Liver (tissue), 9 donors: ENCODE data around the gene OR56A3. TPM values are rescaled to one million over a fixed set of nuclear protein-coding genes. Genes with fewer than 3 reads are reported as not detected.

Source experiments
- DNase-seq: peaks from one replicate; pipeline ENCODE4 v3.0.0-alpha.2; 2017; ENCODE audit warnings: low spot score
- H3K27ac ChIP-seq, 2 donors: one replicate each; pipeline ENCODE4 v1.7.0; 2013; ENCODE audit warnings: inconsistent platforms in 2 of 2, low read length in 2 of 2, control low read depth in 1 of 2, low read depth in 1 of 2, mild to moderate bottlenecking in 1 of 2
- H3K27me3 ChIP-seq, 4 donors: one replicate each; pipeline versions ENCODE4 v1.6.1 to v1.7.0; 2013; ENCODE audit warnings: low read length in 3 of 4, inconsistent platforms in 1 of 4, mild to moderate bottlenecking in 1 of 4, moderate library complexity in 1 of 4; ENCODE audit not compliant: control insufficient read depth in 4 of 4, insufficient read depth in 4 of 4
- H3K36me3 ChIP-seq, 4 donors: one replicate each; pipeline versions ENCODE4 v1.6.1 to v1.7.0; 2013; ENCODE audit warnings: low read length in 3 of 4, mild to moderate bottlenecking in 3 of 4, low read depth in 1 of 4, moderate library complexity in 1 of 4; ENCODE audit not compliant: control insufficient read depth in 4 of 4, insufficient read depth in 3 of 4
- H3K4me1 ChIP-seq, 4 donors: one replicate each; pipeline versions ENCODE4 v1.6.1 to v1.7.0; 2013; ENCODE audit warnings: low read length in 3 of 4, mild to moderate bottlenecking in 3 of 4, moderate library complexity in 1 of 4; ENCODE audit not compliant: control insufficient read depth in 4 of 4, insufficient read depth in 4 of 4
- H3K4me3 ChIP-seq, 3 donors: one replicate each; pipeline versions ENCODE4 v1.6.1 to v1.7.0; 2013; ENCODE audit warnings: low read length in 3 of 3, control low read depth in 1 of 3, low read depth in 1 of 3, mild to moderate bottlenecking in 1 of 3
- H3K9ac ChIP-seq, 2 donors: one replicate each; pipeline ENCODE4 v1.7.0; 2013; ENCODE audit warnings: low read length in 2 of 2, mild to moderate bottlenecking in 2 of 2, moderate library complexity in 2 of 2, control low read depth in 1 of 2, low read depth in 1 of 2
- H3K9me3 ChIP-seq, 4 donors: one replicate each; pipeline versions ENCODE4 v1.6.1 to v1.7.0; 2013; ENCODE audit warnings: low read length in 3 of 4; ENCODE audit not compliant: control insufficient read depth in 4 of 4
- EGR1 ChIP-seq, 2 donors: IDR thresholded peaks; 2 replicates each; pipeline ENCODE4 v1.6.1; 2016 to 2018; ENCODE audit warnings: antibody characterized with exemption in 2 of 2, low read depth in 2 of 2
- FOXA1 ChIP-seq: IDR thresholded peaks from 2 replicates; pipeline ENCODE4 v1.6.1; 2016; ENCODE audit warnings: antibody characterized with exemption
- FOXA2 ChIP-seq: IDR thresholded peaks from 2 replicates; pipeline ENCODE4 v1.6.1; 2016; ENCODE audit warnings: antibody characterized with exemption
- GABPA ChIP-seq, 2 donors: IDR thresholded peaks in 1 of 2; conservative IDR thresholded peaks in 1 of 2; 2 replicates each; pipeline ENCODE4 v1.6.1; 2016; ENCODE audit warnings: antibody characterized with exemption in 2 of 2, mild to moderate bottlenecking in 1 of 2, moderate library complexity in 1 of 2
- HNF4A ChIP-seq, 2 donors: conservative IDR thresholded peaks; 2 replicates each; pipeline ENCODE4 v1.6.1; 2016; ENCODE audit warnings: antibody characterized with exemption in 2 of 2, mild to moderate bottlenecking in 2 of 2
- HNF4G ChIP-seq: IDR thresholded peaks from 2 replicates; pipeline ENCODE4 v1.6.1; 2016; ENCODE audit warnings: antibody characterized with exemption
- JUND ChIP-seq, 2 donors: IDR thresholded peaks; 2 replicates each; pipeline ENCODE4 v1.6.1; 2016; ENCODE audit warnings: antibody characterized with exemption in 2 of 2
- NR2F2 ChIP-seq: IDR thresholded peaks from 2 replicates; pipeline ENCODE4 v1.6.1; 2016; ENCODE audit warnings: antibody characterized with exemption
- RAD21 ChIP-seq, 2 donors: IDR thresholded peaks; 2 replicates each; pipeline ENCODE4 v1.6.1; 2016; ENCODE audit warnings: antibody characterized with exemption in 2 of 2, mild to moderate bottlenecking in 2 of 2
- RXRA ChIP-seq, 2 donors: IDR thresholded peaks; 2 replicates each; pipeline ENCODE4 v1.6.1; 2017 to 2018; ENCODE audit warnings: antibody characterized with exemption in 2 of 2, mild to moderate bottlenecking in 1 of 2
- SP1 ChIP-seq: IDR thresholded peaks from 2 replicates; pipeline ENCODE4 v1.6.1; 2018; ENCODE audit warnings: antibody characterized with exemption, mild to moderate bottlenecking
- TAF1 ChIP-seq: conservative IDR thresholded peaks from 2 replicates; pipeline ENCODE4 v1.6.1; 2016; ENCODE audit warnings: antibody characterized with exemption, mild to moderate bottlenecking
- YY1 ChIP-seq: IDR thresholded peaks from 2 replicates; pipeline ENCODE4 v1.6.1; 2016; ENCODE audit warnings: antibody characterized with exemption, mild to moderate bottlenecking
- WGBS: extraction: QIAGEN DNeasy Blood & Tissue Kit; methylation state at CpG from one replicate; pipeline ENCODE4 v1.1.7; 2013; 5-methylcytosine and 5-hydroxymethylcytosine counted together
- polyA plus RNA-seq, 2 donors: library from polyadenylated mRNA; stranded (reverse) in 1 of 2; unstranded in 1 of 2; fragments of 200-250 nt in 1 of 2; fragments of >200 nt in 1 of 2; fragmentation: Nextera tagmentation in 1 of 2; extraction: Ambion mirVana in 1 of 2; gene quantifications; one replicate each; pipeline versions ENCODE4 v1.2.1 to v1.2.3, GENCODE V29; 2013 to 2015
- total RNA-seq, 2 donors: library from RNA; depleted of rRNA; stranded (reverse); fragments of >200 nt; gene quantifications; one replicate each; pipeline ENCODE4 v1.2.3, GENCODE V29; 2014
- TF ChIP-seq, protein P1 (sequence below): IDR thresholded peaks from 2 replicates; pipeline ENCODE4 v1.6.1; 2016; ENCODE audit warnings: antibody characterized with exemption
- TF ChIP-seq, protein P2 (sequence below): IDR thresholded peaks from 2 replicates; pipeline ENCODE4 v1.6.1; 2016; ENCODE audit warnings: antibody characterized with exemption
- TF ChIP-seq, protein P3 (sequence below): IDR thresholded peaks from 2 replicates; pipeline ENCODE4 v1.6.1; 2016; ENCODE audit warnings: antibody characterized with exemption
- TF ChIP-seq, protein P4 (sequence below): IDR thresholded peaks from 2 replicates; pipeline ENCODE4 v1.6.1; 2016; ENCODE audit warnings: antibody characterized with exemption, mild to moderate bottlenecking
- TF ChIP-seq, protein P5 (sequence below): fragments of 150-350 bp; IDR thresholded peaks from 2 replicates; pipeline ENCODE4 v1.5.1; 2017; ENCODE audit warnings: improper control_type of control experiment, low read depth, low read length; ENCODE audit not compliant: missing input control
- donor health status: healthy.
- donor health status: healthy.
- donor health status: healthy.
- donor health status: healthy.
- donor health status: healthy.

OR56A3 gene
- total and polyA plus RNA-seq, 4 donors = not detected

DNA sequence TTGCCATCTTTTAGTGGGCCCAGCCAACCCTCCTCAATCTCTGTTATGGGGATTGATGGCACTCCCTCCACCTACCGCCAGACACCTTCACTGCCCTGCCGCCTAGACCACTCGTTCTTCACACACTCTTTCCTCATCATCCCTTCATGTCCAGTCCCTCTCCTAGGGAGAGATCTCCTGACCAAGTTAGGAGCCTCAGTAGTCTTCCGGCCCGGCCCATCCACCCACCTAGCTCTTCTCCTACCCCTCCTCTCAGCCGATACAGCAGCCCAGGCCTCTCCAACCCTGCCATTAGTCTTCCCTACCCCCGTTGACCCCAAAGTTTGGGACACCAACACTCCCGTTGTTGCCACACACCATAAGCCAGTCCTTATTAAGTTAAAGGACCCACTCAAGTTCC is 11.0 kb upstream of the OR56A3 start:
- peaks cover 0 to 1% (median 0%) of the 10 kb centered on the region in 4 donors for H3K9me3 ChIP-seq
- H3K27ac ChIP-seq = no peak overlapping the region
- no peak for TF ChIP-seq YY1
- no peak for TF ChIP-seq FOXA2
- no peak for TF ChIP-seq EGR1 (IDR thresholded peaks at IDR 0.05; ENCODE audit: low read depth in 2 of 2)
- TF ChIP-seq TAF1 = no peak
- TF ChIP-seq, protein P1, sequence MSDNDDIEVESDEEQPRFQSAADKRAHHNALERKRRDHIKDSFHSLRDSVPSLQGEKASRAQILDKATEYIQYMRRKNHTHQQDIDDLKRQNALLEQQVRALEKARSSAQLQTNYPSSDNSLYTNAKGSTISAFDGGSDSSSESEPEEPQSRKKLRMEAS = no peak
- TF ChIP-seq JUND (IDR thresholded peaks at IDR 0.05) = no peak
- TF ChIP-seq, protein P2, sequence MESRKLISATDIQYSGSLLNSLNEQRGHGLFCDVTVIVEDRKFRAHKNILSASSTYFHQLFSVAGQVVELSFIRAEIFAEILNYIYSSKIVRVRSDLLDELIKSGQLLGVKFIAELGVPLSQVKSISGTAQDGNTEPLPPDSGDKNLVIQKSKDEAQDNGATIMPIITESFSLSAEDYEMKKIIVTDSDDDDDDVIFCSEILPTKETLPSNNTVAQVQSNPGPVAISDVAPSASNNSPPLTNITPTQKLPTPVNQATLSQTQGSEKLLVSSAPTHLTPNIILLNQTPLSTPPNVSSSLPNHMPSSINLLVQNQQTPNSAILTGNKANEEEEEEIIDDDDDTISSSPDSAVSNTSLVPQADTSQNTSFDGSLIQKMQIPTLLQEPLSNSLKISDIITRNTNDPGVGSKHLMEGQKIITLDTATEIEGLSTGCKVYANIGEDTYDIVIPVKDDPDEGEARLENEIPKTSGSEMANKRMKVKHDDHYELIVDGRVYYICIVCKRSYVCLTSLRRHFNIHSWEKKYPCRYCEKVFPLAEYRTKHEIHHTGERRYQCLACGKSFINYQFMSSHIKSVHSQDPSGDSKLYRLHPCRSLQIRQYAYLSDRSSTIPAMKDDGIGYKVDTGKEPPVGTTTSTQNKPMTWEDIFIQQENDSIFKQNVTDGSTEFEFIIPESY = no peak
- TF ChIP-seq RAD21 (IDR thresholded peaks at IDR 0.05) = no peak
- TF ChIP-seq NR2F2 = no peak
- TF ChIP-seq, protein P3, sequence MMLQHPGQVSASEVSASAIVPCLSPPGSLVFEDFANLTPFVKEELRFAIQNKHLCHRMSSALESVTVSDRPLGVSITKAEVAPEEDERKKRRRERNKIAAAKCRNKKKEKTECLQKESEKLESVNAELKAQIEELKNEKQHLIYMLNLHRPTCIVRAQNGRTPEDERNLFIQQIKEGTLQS = no peak
- no peak for TF ChIP-seq FOXA1
- TF ChIP-seq, protein P4, sequence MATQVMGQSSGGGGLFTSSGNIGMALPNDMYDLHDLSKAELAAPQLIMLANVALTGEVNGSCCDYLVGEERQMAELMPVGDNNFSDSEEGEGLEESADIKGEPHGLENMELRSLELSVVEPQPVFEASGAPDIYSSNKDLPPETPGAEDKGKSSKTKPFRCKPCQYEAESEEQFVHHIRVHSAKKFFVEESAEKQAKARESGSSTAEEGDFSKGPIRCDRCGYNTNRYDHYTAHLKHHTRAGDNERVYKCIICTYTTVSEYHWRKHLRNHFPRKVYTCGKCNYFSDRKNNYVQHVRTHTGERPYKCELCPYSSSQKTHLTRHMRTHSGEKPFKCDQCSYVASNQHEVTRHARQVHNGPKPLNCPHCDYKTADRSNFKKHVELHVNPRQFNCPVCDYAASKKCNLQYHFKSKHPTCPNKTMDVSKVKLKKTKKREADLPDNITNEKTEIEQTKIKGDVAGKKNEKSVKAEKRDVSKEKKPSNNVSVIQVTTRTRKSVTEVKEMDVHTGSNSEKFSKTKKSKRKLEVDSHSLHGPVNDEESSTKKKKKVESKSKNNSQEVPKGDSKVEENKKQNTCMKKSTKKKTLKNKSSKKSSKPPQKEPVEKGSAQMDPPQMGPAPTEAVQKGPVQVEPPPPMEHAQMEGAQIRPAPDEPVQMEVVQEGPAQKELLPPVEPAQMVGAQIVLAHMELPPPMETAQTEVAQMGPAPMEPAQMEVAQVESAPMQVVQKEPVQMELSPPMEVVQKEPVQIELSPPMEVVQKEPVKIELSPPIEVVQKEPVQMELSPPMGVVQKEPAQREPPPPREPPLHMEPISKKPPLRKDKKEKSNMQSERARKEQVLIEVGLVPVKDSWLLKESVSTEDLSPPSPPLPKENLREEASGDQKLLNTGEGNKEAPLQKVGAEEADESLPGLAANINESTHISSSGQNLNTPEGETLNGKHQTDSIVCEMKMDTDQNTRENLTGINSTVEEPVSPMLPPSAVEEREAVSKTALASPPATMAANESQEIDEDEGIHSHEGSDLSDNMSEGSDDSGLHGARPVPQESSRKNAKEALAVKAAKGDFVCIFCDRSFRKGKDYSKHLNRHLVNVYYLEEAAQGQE = no peak
- no peak for TF ChIP-seq RXRA (IDR thresholded peaks at IDR 0.05)
- no peak for TF ChIP-seq HNF4G
- TF ChIP-seq GABPA (IDR thresholded peaks at IDR 0.05 in 1 of 2, conservative IDR thresholded peaks at IDR 0.05 in 1 of 2) = no peak
- TF ChIP-seq, protein P5, sequence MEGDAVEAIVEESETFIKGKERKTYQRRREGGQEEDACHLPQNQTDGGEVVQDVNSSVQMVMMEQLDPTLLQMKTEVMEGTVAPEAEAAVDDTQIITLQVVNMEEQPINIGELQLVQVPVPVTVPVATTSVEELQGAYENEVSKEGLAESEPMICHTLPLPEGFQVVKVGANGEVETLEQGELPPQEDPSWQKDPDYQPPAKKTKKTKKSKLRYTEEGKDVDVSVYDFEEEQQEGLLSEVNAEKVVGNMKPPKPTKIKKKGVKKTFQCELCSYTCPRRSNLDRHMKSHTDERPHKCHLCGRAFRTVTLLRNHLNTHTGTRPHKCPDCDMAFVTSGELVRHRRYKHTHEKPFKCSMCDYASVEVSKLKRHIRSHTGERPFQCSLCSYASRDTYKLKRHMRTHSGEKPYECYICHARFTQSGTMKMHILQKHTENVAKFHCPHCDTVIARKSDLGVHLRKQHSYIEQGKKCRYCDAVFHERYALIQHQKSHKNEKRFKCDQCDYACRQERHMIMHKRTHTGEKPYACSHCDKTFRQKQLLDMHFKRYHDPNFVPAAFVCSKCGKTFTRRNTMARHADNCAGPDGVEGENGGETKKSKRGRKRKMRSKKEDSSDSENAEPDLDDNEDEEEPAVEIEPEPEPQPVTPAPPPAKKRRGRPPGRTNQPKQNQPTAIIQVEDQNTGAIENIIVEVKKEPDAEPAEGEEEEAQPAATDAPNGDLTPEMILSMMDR = no peak
- no peak for TF ChIP-seq HNF4A (conservative IDR thresholded peaks at IDR 0.05)
- no peak for TF ChIP-seq SP1
- no peak overlapping the region for H3K9ac ChIP-seq
- no peaks in the 10 kb centered on the region for H3K27me3 ChIP-seq
- H3K4me3 ChIP-seq = no peak overlapping the region
- DNase-seq = no peak
- 87% methylated on average over 8 of the region's 8 CpGs for WGBS
- no peaks in the 10 kb centered on the region for H3K4me1 ChIP-seq
- H3K36me3 ChIP-seq = no peaks in the 10 kb centered on the region
